Amniotic epithelial cell (primary cell): ENCODE data around the gene SREBF2.
A peak's percentile ranks its signal among the peaks of the same experiment; 100 is the strongest.

Experiments used
- DNase-seq: peaks from one replicate; pipeline ENCODE4 v3.0.0-alpha.2; 2010; ENCODE audit warnings: low read depth

Gene SREBF2

GRCh38 chr22:41908411-41909309 lies 75.8 kb downstream of the SREBF2 start:
- DNase-seq = no peak

- no peak for DNase-seq
These were observed 76.6 kb downstream of the SREBF2 start for GRCh38 chr22:41909310-41910049.

- no peak for DNase-seq
These were observed 77.4 kb downstream of the SREBF2 start for GRCh38 chr22:41910050-41911000.

GRCh38 chr22:41911001-41911611 lies 78.2 kb downstream of the SREBF2 start:
- DNase-seq = no peak

- no peak for DNase-seq
These were observed 79.6 kb downstream of the SREBF2 start for GRCh38 chr22:41912338-41913039.

- no peak for DNase-seq
These were observed 80.3 kb downstream of the SREBF2 start for GRCh38 chr22:41913040-41913719.

- DNase-seq = no peak
These were observed 81.1 kb downstream of the SREBF2 start for GRCh38 chr22:41913842-41914534.

- DNase-seq = no peak
These were observed 81.7 kb downstream of the SREBF2 start for GRCh38 chr22:41914611-41915034.

GRCh38 chr22:41915035-41915785 lies 82.3 kb downstream of the SREBF2 start, which contains the start of gene SHISA8:
TSS of gene SHISA8 (minus strand) at chr22:41915074. CDS start at chr22:41914667, 407 bp downstream.
- peak; percentile 41 for DNase-seq

GRCh38 chr22:41915786-41916493 lies 83.0 kb downstream of the SREBF2 start:
- no peak for DNase-seq

- DNase-seq = no peak
These were observed 83.9 kb downstream of the SREBF2 start for GRCh38 chr22:41916745-41917358.

GRCh38 chr22:41917375-41917902 lies 84.5 kb downstream of the SREBF2 start:
- no peak for DNase-seq

- DNase-seq = no peak
These were observed 85.2 kb downstream of the SREBF2 start for GRCh38 chr22:41917903-41918791.

GRCh38 chr22:41919357-41920224 lies 86.7 kb downstream of the SREBF2 start:
- peak; percentile 21 for DNase-seq

GRCh38 chr22:41920271-41920976 lies 87.5 kb downstream of the SREBF2 start:
- no peak for DNase-seq
